Activated CD8-positive, alpha-beta T cell treated with anti-CD3 and anti-CD28 coated beads, Interleukin-2, amount 10 ng/mL, durations not matched to agents 7 days and 5 days (primary cell): ENCODE measurements around the gene CABLES1. TPM values are rescaled to one million over a fixed set of nuclear protein-coding genes. Genes with fewer than 3 reads are reported as not detected.

Experiments
- ATAC-seq: fragments of 150-1000 bp; cut with Tn5 transposase; one replicate; pipeline ENCODE4 v1.10.0; 2021; ENCODE audit warnings: moderate library complexity
- CTCF ChIA-PET: fragments of 350-600 bp; sonication (Branson Sonifier 250); formaldehyde crosslinking; loops from one replicate; lab custom pipeline; 2021; ENCODE audit warnings: antibody characterized with exemption; lab: Charles Lee
- POLR2A ChIA-PET: fragments of 350-600 bp; sonication (Branson Sonifier 250); formaldehyde crosslinking; loops from one replicate; lab custom pipeline; 2021; ENCODE audit warnings: antibody characterized with exemption; lab: Charles Lee
- DNase-seq: peaks from one replicate; pipeline ENCODE4 v3.0.0-alpha.2; 2020
- H3K27ac Mint-ChIP-seq: one replicate; pipeline ENCODE4 v1.8.0; 2021; ENCODE audit warnings: mild to moderate bottlenecking, mixed read lengths
- H3K27me3 Mint-ChIP-seq: one replicate; pipeline ENCODE4 v1.8.0; 2021; ENCODE audit warnings: low read depth, mixed read lengths
- H3K36me3 Mint-ChIP-seq: one replicate; pipeline ENCODE4 v1.8.0; 2021; ENCODE audit warnings: low read depth, mixed read lengths
- H3K4me1 Mint-ChIP-seq: one replicate; pipeline ENCODE4 v1.8.0; 2021; ENCODE audit warnings: low read depth, mixed read lengths
- H3K4me3 Mint-ChIP-seq: one replicate; pipeline ENCODE4 v1.8.0; 2021; ENCODE audit warnings: mild to moderate bottlenecking, mixed read lengths
- H3K9me3 Mint-ChIP-seq: one replicate; pipeline ENCODE4 v1.8.0; 2022; ENCODE audit warnings: mixed read lengths; ENCODE audit not compliant: insufficient read depth
- total RNA-seq, 2 experiments: library from RNA; stranded (reverse); gene quantifications; one replicate each; pipeline ENCODE4 v1.2.3, GENCODE V29; 2021

Gene CABLES1
- total RNA-seq, 2 experiments from 2014 or later = 2.3 to 2.7 TPM

GRCh38 chr18:23163786-23164533, 28.7 kb downstream of the CABLES1 start:
- peaks cover 6% of the 10 kb centered on the region for H3K27me3 Mint-ChIP-seq
- ATAC-seq (no peak), DNase-seq (no peak)
- ChIA-PET POLR2A (no interaction called here), CTCF (interaction anchor here (1.3 to 1.5 kb wide), 2 partner anchors 194 to 248 kb away, joined by 4 read pairs; no protein-coding TSS in a partner anchor)
- H3K27ac Mint-ChIP-seq = no peak overlapping the region
- peaks cover 14% of the 10 kb centered on the region for H3K4me1 Mint-ChIP-seq
- H3K4me3 Mint-ChIP-seq = no peak overlapping the region
- no peaks in the 10 kb centered on the region for H3K9me3 Mint-ChIP-seq
- no peaks in the 10 kb centered on the region for H3K36me3 Mint-ChIP-seq

DNA sequence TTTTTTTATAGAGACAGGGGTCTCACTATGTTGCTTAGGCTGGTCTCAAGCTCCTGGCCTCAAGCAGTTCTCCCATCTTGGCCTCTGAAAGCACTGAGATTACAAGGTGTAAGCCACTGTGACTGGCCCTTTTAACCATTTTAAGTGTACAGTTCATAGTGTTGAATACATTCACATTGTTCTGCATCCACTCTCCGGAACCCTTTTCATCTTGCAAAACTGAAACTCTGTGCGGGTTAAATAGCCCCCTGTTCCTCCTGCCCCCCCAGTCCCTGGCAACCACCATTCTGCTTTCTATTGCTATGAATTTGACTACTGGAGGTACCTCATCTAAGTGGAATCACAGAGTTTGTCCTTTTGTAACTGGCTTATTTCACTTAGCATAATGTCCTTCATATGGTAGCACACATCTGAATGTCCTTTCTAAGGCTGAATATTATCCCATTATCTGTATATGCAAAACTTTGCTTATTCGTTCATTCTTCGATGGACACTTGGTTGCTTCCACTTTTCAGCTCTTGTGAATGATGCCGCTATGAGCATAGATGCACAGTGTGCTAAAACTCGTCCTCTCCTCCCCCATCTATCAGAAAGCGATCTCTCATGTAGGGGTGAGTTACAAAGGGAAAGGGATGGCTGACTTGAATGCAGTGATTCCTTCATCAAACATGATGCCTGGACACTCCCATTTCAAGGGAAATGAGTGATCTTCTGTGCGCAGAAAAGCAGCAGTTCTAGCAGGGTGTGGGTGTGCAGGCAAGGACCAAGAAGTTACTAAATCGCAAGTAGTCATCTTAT, 30.2 kb downstream of the CABLES1 start:
- POLR2A ChIA-PET = no interaction called here
- CTCF ChIA-PET = no interaction called here

GRCh38 chr18:23166891-23167541, 31.7 kb downstream of the CABLES1 start:
- Mint-ChIP-seq H3K36me3 (no peaks in the 10 kb centered on the region), H3K4me3 (no peak overlapping the region), H3K27ac (no peak overlapping the region), H3K27me3 (peaks cover 10% of the 10 kb centered on the region), H3K9me3 (no peaks in the 10 kb centered on the region), H3K4me1 (peaks cover 14% of the 10 kb centered on the region)
- ChIA-PET POLR2A (no interaction called here), CTCF (no interaction called here)
- DNase-seq = no peak
- ATAC-seq = no peak

More for the DNA sequence above, 30.2 kb downstream of the CABLES1 start:
- H3K4me3 Mint-ChIP-seq = no peak overlapping the region
- no peak overlapping the region for H3K27ac Mint-ChIP-seq
- H3K36me3 Mint-ChIP-seq = no peaks in the 10 kb centered on the region
- ATAC-seq = no peak
- peaks cover 14% of the 10 kb centered on the region for H3K4me1 Mint-ChIP-seq
- H3K27me3 Mint-ChIP-seq = peaks cover 6% of the 10 kb centered on the region
- H3K9me3 Mint-ChIP-seq = no peaks in the 10 kb centered on the region
- no peak for DNase-seq

GRCh38 chr18:23169673-23170044, 34.4 kb downstream of the CABLES1 start:
- CTCF ChIA-PET = no interaction called here
- POLR2A ChIA-PET = interaction anchor here (1.6 kb wide), 1 partner anchor 11 kb away, joined by 3 read pairs; no protein-coding TSS in a partner anchor
- Mint-ChIP-seq H3K36me3 (no peaks in the 10 kb centered on the region), H3K4me1 (no peaks in the 10 kb centered on the region), H3K27me3 (peaks cover 16% of the 10 kb centered on the region), H3K27ac (no peak overlapping the region), H3K9me3 (no peaks in the 10 kb centered on the region), H3K4me3 (no peak overlapping the region)
- ATAC-seq = no peak
- no peak for DNase-seq

DNA sequence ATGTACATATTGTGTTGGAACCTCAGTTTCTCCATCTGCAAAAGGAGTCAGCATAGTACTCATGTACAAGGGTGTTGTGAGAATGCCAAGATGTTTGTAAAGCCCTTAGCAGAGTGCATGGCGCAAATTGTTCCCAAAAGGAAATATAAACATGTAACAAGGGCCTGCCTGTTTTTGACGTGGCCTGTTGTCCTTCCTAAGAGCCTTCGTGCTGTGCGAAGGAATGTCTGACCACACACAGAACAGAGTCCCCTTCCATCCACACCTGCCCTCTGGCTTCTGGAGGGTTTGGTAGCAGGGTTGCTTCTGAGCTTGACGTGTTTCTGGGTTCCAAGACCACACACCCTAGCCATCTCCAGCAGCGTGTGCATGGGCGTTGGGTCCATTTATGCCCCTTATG, 34.9 kb downstream of the CABLES1 start:
- ChIA-PET POLR2A (interaction anchor here (1.6 kb wide), 1 partner anchor 10 kb away, joined by 3 read pairs; no protein-coding TSS in a partner anchor), CTCF (no interaction called here)
- H3K27me3 Mint-ChIP-seq = peaks cover 16% of the 10 kb centered on the region
- no peak overlapping the region for H3K4me3 Mint-ChIP-seq
- H3K9me3 Mint-ChIP-seq = no peaks in the 10 kb centered on the region
- no peak for DNase-seq
- no peaks in the 10 kb centered on the region for H3K4me1 Mint-ChIP-seq
- H3K27ac Mint-ChIP-seq = no peak overlapping the region
- H3K36me3 Mint-ChIP-seq = no peaks in the 10 kb centered on the region
- no peak for ATAC-seq

- no peaks in the 10 kb centered on the region for H3K36me3 Mint-ChIP-seq
- ChIA-PET POLR2A (no interaction called here), CTCF (interaction anchor here (0.9 kb wide), 1 partner anchor 142 kb away, joined by 3 read pairs; no protein-coding TSS in a partner anchor)
- H3K27ac Mint-ChIP-seq = no peak overlapping the region
- no peaks in the 10 kb centered on the region for H3K9me3 Mint-ChIP-seq
- DNase-seq (no peak), ATAC-seq (no peak)
- peaks cover 14% of the 10 kb centered on the region for H3K27me3 Mint-ChIP-seq
- no peaks in the 10 kb centered on the region for H3K4me1 Mint-ChIP-seq
- no peak overlapping the region for H3K4me3 Mint-ChIP-seq
Measured at GRCh38 chr18:23171581-23172156, 36.4 kb downstream of the CABLES1 start.

DNA sequence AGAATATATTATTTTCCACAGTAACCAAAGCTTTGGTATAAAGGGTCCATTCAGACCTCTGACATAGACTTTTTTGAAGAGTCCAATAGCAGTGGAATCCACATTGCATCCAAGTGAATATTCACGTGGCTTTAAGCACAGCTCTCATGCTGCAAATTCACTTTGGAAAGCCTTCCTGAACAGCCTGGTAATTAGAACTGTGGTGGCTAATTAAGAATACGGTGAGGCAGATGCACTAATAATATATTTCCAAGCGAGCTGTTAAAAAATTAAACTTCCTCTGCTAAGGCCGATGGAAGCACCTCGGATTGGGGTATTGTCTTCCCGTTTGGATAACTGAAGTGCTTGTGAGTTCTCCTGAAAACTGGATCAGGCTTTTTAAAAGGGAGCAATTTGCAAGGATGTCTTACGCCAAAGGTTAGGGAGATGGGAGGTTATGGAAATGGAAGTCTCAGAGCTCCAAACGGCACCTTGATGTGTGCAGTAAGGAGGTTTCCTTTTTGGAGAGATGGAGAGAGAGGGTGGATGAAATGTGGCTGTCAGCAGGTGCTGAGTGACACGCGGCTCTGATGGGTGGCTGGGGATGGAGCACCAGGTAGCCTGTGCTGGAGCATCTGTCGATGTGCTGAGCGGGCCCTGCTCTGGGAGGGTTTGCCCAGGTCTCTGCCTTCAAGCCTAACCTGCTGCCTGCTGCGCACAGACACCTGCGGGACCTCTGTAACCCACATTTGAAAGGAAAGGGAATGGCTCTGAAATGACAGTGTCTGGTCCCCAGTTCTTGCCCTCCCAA, 37.5 kb downstream of the CABLES1 start:
- Mint-ChIP-seq H3K4me3 (no peak overlapping the region), H3K27me3 (peaks cover 14% of the 10 kb centered on the region), H3K4me1 (no peaks in the 10 kb centered on the region), H3K9me3 (no peaks in the 10 kb centered on the region), H3K27ac (no peak overlapping the region), H3K36me3 (no peaks in the 10 kb centered on the region)
- ATAC-seq (no peak), DNase-seq (no peak)
- ChIA-PET CTCF (no interaction called here), POLR2A (no interaction called here)

GRCh38 chr18:23173912-23174311, 38.6 kb downstream of the CABLES1 start:
- Mint-ChIP-seq H3K27me3 (peaks cover 14% of the 10 kb centered on the region), H3K4me1 (no peaks in the 10 kb centered on the region), H3K27ac (no peak overlapping the region), H3K36me3 (no peaks in the 10 kb centered on the region), H3K4me3 (no peak overlapping the region), H3K9me3 (no peaks in the 10 kb centered on the region)
- ATAC-seq (no peak), DNase-seq (no peak)
- ChIA-PET POLR2A (no interaction called here), CTCF (no interaction called here)

DNA sequence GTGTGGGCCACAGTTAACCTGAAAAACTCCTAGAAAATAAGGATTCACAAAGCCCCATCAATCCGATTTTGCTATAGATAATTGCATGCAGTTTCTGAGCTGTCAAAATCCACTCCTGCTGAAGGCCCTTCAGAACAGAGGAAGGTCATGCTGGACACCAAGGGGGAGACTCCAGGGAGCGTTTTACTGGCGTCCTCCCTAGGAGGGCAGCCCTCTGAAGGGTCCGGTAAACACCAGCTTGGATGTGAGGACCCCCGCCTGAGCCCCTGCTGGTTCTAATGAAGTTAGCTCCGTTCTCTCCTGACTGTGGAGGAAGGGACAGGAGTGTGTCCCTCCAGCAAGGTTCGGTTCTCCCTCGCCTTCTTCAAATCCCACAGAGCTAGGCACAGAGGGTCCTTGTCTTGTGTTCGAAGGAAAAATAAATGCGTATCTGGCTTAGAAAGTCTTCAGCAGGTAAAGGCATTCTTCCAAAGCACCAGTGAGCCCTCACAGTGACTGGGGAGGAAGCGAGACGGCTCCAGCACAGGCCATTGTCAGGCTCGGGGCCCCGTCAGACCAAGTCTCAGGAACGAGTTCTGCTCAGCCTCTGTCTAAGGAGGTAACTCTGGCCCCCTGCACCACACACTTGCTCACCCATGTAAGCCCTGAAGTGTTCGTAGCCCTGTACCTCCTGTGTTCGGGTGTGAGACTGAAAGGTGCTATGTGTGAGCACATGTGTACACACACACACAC, 41.6 kb downstream of the CABLES1 start:
- Mint-ChIP-seq H3K27me3 (peaks cover 12% of the 10 kb centered on the region), H3K27ac (no peak overlapping the region), H3K4me3 (no peak overlapping the region), H3K9me3 (no peaks in the 10 kb centered on the region), H3K4me1 (peaks cover 8% of the 10 kb centered on the region), H3K36me3 (no peaks in the 10 kb centered on the region)
- ATAC-seq (no peak), DNase-seq (no peak)
- ChIA-PET CTCF (no interaction called here), POLR2A (no interaction called here)

GRCh38 chr18:23177433-23178072, 42.3 kb downstream of the CABLES1 start:
- no peaks in the 10 kb centered on the region for H3K36me3 Mint-ChIP-seq
- ATAC-seq (no peak), DNase-seq (no peak)
- ChIA-PET CTCF (no interaction called here), POLR2A (no interaction called here)
- H3K9me3 Mint-ChIP-seq = no peaks in the 10 kb centered on the region
- H3K4me1 Mint-ChIP-seq = peaks cover 8% of the 10 kb centered on the region
- H3K27me3 Mint-ChIP-seq = peaks cover 7% of the 10 kb centered on the region
- H3K27ac Mint-ChIP-seq = no peak overlapping the region
- no peak overlapping the region for H3K4me3 Mint-ChIP-seq
